HepG2 (cell line): Measurements from ENCODE around the gene ACSF3. TPM values are rescaled to one million over a fixed set of nuclear protein-coding genes. Genes with fewer than 3 reads are reported as not detected.

ENCODE experiments used
- AGO2 ChIP-seq: fragments of 200-400 bp; formaldehyde crosslinking; optimal IDR thresholded peaks from 2 replicates; pipeline ENCODE3; 2017; ENCODE audit warnings: mild to moderate bottlenecking, low read depth, low read length, moderate library complexity
- DZIP1 ChIP-seq: sonication (generic); formaldehyde crosslinking; IDR thresholded peaks from 2 replicates; pipeline ENCODE4 v1.5.0; 2020; ENCODE audit warnings: mild to moderate bottlenecking, missing genetic modification reagents
- E2F2 ChIP-seq: sonication (generic); formaldehyde crosslinking; IDR thresholded peaks from 2 replicates; pipeline ENCODE4 v1.4.0; 2020; ENCODE audit warnings: missing genetic modification reagents, borderline replicate concordance
- ELF4 ChIP-seq: sonication (generic); formaldehyde crosslinking; IDR thresholded peaks from 2 replicates; pipeline ENCODE4 v1.5.0; 2020; ENCODE audit warnings: missing genetic modification reagents, mild to moderate bottlenecking, moderate library complexity, borderline replicate concordance
- GABPB1 ChIP-seq: IDR thresholded peaks from 2 replicates; pipeline ENCODE4 v1.6.1; 2016; ENCODE audit warnings: mild to moderate bottlenecking, missing genetic modification reagents, moderate library complexity, missing compliant biosample characterization
- HMG20B ChIP-seq: conservative IDR thresholded peaks from 2 replicates; pipeline ENCODE4 v1.6.1; 2016; ENCODE audit warnings: missing genetic modification reagents, missing compliant biosample characterization
- HOXA5 ChIP-seq: sonication (generic); formaldehyde crosslinking; IDR thresholded peaks from 2 replicates; pipeline ENCODE4 v1.4.0; 2020; ENCODE audit warnings: missing genetic modification reagents
- JUND ChIP-seq: sonication (generic); formaldehyde crosslinking; IDR thresholded peaks from 2 replicates; pipeline ENCODE4 v1.8.0; 2022; ENCODE audit warnings: mild to moderate bottlenecking, missing genetic modification reagents
- TEAD3 ChIP-seq: optimal IDR thresholded peaks from 2 replicates; pipeline ENCODE3; 2016; ENCODE audit warnings: borderline replicate concordance
- TFDP2 ChIP-seq: sonication (generic); formaldehyde crosslinking; IDR thresholded peaks from 2 replicates; pipeline ENCODE4 v1.4.0; 2020; ENCODE audit warnings: missing genetic modification reagents
- ZNF136 ChIP-seq: sonication (generic); formaldehyde crosslinking; IDR thresholded peaks from 2 replicates; pipeline ENCODE4 v1.8.1; 2022; ENCODE audit warnings: low read depth, mild to moderate bottlenecking, moderate library complexity, missing genetic modification reagents
- ZNF142 ChIP-seq: sonication (generic); formaldehyde crosslinking; IDR thresholded peaks from 2 replicates; pipeline ENCODE4 v1.4.0; 2020; ENCODE audit warnings: missing genetic modification reagents
- ZNF232 ChIP-seq: sonication (generic); formaldehyde crosslinking; IDR thresholded peaks from 2 replicates; pipeline ENCODE4 v1.4.0; 2020; ENCODE audit warnings: missing genetic modification reagents, borderline replicate concordance
- ZNF501 ChIP-seq: sonication (generic); formaldehyde crosslinking; IDR thresholded peaks from 2 replicates; pipeline ENCODE4 v1.5.1; 2020; ENCODE audit warnings: mild to moderate bottlenecking, moderate library complexity, missing genetic modification reagents
- ZNF547 ChIP-seq: sonication (generic); formaldehyde crosslinking; IDR thresholded peaks from 2 replicates; pipeline ENCODE4 v1.5.1; 2020; ENCODE audit warnings: mild to moderate bottlenecking, missing genetic modification reagents
- ZNF713 ChIP-seq: sonication (generic); formaldehyde crosslinking; IDR thresholded peaks from 2 replicates; pipeline ENCODE4 v1.4.0; 2020; ENCODE audit warnings: mild to moderate bottlenecking, missing genetic modification reagents
- ZNF720 ChIP-seq: sonication (generic); formaldehyde crosslinking; IDR thresholded peaks from 2 replicates; pipeline ENCODE4 v1.4.0; 2020; ENCODE audit warnings: missing genetic modification reagents
- ZNF788 ChIP-seq: sonication (generic); formaldehyde crosslinking; IDR thresholded peaks from 2 replicates; pipeline ENCODE4 v1.5.0; 2020; ENCODE audit warnings: mild to moderate bottlenecking, missing genetic modification reagents, borderline replicate concordance
- ZSCAN29 ChIP-seq: sonication (generic); formaldehyde crosslinking; conservative IDR thresholded peaks from 2 replicates; pipeline ENCODE4 v1.4.0; 2020; ENCODE audit warnings: mild to moderate bottlenecking, missing genetic modification reagents
- polyA plus RNA-seq, 8 experiments: library from polyadenylated mRNA; depleted of rRNA in 3 of 8; stranded (reverse) in 7 of 8; unstranded in 1 of 8; fragments of >200 nt; fragmentation: Illumina TruSeq in 4 of 8; extraction: Trizol in 4 of 8; gene quantifications; 2 replicates each; pipeline versions ENCODE4 v1.2.1 to v1.2.3, GENCODE V29; 2011 to 2016; ENCODE audit warnings: low read depth in 4 of 8, missing spikeins in 1 of 8, mixed read lengths in 1 of 8; ENCODE audit not compliant: insufficient read depth in 1 of 8
- total RNA-seq, 5 experiments: library from RNA; depleted of rRNA; stranded (reverse); fragments of >200 nt; fragmentation: Illumina TruSeq; extraction: Trizol; gene quantifications; 2 replicates each; pipeline ENCODE4 v1.2.3, GENCODE V29; 2016; ENCODE audit warnings: low read depth in 1 of 5

ACSF3 gene
- total and polyA plus RNA-seq, 2 of the 13 experiments (the other 11 are each of a cell fraction or from before 2014, with no cell fraction given), result 14.9 to 30.6 TPM

GRCh38 chr16:89190150-89190958 lies 96.7 kb downstream of the ACSF3 start (continued):
- TF ChIP-seq JUND (no peak), ZNF142 (CRISPR knock-in tag) (no peak), ZNF501 (CRISPR knock-in tag) (no peak), TEAD3 (CRISPR knock-in tag) (peak; percentile 8), E2F2 (CRISPR knock-in tag) (no peak), HMG20B (CRISPR knock-in tag) (no peak), TFDP2 (CRISPR knock-in tag) (peak; percentile 20; the same call in 1 of the 2 replicates), ZNF136 (CRISPR knock-in tag) (no peak), ZSCAN29 (no peak), ZNF788 (CRISPR knock-in tag) (peak; percentile 56; the same call in 1 of the 2 replicates), AGO2 (peak; percentile 87), ZNF713 (CRISPR knock-in tag) (no peak), ZNF547 (CRISPR knock-in tag) (0 out of 2 replicates have a peak, but pooled peaks have one; percentile 26), GABPB1 (no peak), ELF4 (no peak), ZNF232 (no peak), DZIP1 (no peak), ZNF720 (CRISPR knock-in tag) (no peak), HOXA5 (CRISPR knock-in tag) (no peak)
